Activated naive CD8-positive, alpha-beta T cell (primary cell): Measurements from ENCODE around the gene ANKRD22.

Experiments
- H3K27ac Mint-ChIP-seq: one replicate; pipeline ENCODE4 v1.8.0; 2021; ENCODE audit warnings: mixed read lengths
- H3K27me3 Mint-ChIP-seq: one replicate; pipeline ENCODE4 v1.8.0; 2021; ENCODE audit warnings: mixed read lengths
- H3K36me3 Mint-ChIP-seq: one replicate; pipeline ENCODE4 v1.8.0; 2021; ENCODE audit warnings: mixed read lengths
- H3K4me1 Mint-ChIP-seq: one replicate; pipeline ENCODE4 v1.8.0; 2021; ENCODE audit warnings: low read depth, mixed read lengths
- H3K4me3 Mint-ChIP-seq: one replicate; pipeline ENCODE4 v1.8.0; 2021; ENCODE audit warnings: mild to moderate bottlenecking, mixed read lengths
- H3K9me3 Mint-ChIP-seq: one replicate; pipeline ENCODE4 v1.8.0; 2021; ENCODE audit warnings: low read depth, mixed read lengths

ANKRD22 gene

DNA sequence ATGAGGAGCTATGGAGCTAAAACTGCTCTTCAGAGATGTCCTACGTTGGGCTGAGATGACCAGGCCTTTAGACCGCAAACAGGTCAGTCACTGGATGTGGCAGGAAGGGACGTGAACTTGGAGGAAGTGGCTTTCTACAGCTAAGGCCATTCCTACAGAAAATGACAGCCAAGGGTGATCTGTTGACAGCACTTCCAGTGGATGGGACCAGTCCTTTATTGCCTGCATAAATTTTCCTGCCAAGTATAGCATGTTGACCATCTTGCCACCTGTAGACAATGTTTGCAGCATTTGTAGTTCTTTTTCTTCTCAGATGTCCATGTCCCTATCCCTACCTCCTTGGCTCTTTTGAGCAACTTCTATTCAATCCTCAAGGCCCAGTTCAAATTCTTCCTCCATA, 45.7 kb downstream of the ANKRD22 start:
- H3K4me3 Mint-ChIP-seq, result no peak overlapping the region
- H3K4me1 Mint-ChIP-seq, result peaks cover 6% of the 10 kb centered on the region
- no peaks in the 10 kb centered on the region for H3K9me3 Mint-ChIP-seq
- no peaks in the 10 kb centered on the region for H3K36me3 Mint-ChIP-seq
- H3K27ac Mint-ChIP-seq, result no peak overlapping the region
- H3K27me3 Mint-ChIP-seq, result no peaks in the 10 kb centered on the region

DNA sequence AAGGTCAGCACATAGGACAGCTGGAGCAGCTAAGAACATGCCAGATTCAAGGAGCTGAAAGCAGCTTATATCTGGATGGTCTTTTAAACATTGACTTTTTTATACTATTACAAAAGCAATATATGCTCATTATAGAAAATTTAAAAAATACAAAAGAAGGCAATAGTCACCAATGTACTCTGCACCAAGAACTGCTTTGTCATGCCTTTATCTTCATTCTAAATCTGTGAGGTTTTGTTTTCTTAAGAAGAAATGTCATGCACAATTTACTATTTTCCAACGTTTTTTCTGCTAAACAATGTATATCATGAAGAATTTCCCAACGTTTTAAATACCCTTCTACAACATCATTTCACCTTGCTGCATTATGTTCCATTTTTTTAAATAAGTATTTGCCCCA, 46.3 kb downstream of the ANKRD22 start:
- no peaks in the 10 kb centered on the region for H3K36me3 Mint-ChIP-seq
- H3K27ac Mint-ChIP-seq, result no peak overlapping the region
- H3K4me1 Mint-ChIP-seq, result peaks cover 9% of the 10 kb centered on the region
- H3K4me3 Mint-ChIP-seq, result no peak overlapping the region
- H3K9me3 Mint-ChIP-seq, result no peaks in the 10 kb centered on the region
- H3K27me3 Mint-ChIP-seq, result no peaks in the 10 kb centered on the region

DNA sequence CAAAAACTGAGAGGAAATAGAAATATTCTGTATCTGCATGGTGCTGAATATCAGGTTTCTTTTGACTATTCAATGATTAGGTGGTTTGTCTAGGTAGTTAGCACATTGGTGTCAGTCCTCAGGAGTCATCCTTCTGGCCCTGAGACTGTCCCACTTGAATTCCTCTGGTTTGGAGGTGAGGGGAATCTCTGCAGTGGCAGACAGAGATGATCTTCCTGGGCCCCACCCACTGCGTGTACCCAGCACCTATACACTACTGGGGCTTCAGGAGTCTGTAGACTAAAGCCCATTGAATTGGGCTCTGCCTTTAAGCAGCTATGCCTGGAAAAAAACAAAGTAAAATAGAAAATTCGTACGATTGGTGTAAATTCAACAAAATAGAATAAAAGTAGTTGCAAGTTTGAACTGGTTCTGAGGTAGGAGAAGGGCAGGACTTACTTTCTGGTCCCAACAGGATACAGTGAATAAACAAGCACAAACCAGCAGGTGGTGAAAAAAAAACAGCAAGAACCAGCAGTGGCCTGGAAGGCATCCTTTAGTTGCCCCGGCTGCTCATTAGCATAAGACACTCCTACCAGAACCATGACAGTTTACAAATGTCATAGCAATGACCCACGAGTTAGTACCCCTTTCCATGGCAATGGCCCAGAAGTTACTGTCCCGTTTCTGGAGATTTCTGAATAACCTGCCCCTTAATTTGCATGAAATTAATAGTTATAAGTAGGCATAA, 47.4 kb downstream of the ANKRD22 start:
- H3K27ac Mint-ChIP-seq, result no peak overlapping the region
- H3K9me3 Mint-ChIP-seq, result no peaks in the 10 kb centered on the region
- peaks cover 7% of the 10 kb centered on the region for H3K4me1 Mint-ChIP-seq
- no peak overlapping the region for H3K4me3 Mint-ChIP-seq
- H3K27me3 Mint-ChIP-seq, result no peaks in the 10 kb centered on the region
- H3K36me3 Mint-ChIP-seq, result no peaks in the 10 kb centered on the region

DNA sequence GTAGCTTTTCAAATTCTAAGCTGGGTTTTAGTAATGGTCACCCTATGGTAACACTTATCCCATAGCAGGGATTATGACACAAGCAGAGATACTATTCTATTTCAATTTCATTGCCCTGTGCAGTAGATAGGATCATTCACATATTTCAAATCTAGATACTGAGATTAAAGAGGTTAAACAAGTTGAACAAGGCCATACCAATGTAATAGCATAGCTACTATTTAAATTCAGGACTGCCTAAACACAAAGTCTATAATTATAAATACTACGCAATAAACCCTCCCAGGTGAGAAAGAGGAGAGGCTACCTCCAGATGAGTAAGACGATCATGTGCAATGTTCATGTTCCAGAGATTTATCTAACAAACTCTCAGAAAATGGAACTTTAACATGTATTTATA, 48.0 kb downstream of the ANKRD22 start:
- H3K27me3 Mint-ChIP-seq, result no peaks in the 10 kb centered on the region
- no peaks in the 10 kb centered on the region for H3K36me3 Mint-ChIP-seq

DNA sequence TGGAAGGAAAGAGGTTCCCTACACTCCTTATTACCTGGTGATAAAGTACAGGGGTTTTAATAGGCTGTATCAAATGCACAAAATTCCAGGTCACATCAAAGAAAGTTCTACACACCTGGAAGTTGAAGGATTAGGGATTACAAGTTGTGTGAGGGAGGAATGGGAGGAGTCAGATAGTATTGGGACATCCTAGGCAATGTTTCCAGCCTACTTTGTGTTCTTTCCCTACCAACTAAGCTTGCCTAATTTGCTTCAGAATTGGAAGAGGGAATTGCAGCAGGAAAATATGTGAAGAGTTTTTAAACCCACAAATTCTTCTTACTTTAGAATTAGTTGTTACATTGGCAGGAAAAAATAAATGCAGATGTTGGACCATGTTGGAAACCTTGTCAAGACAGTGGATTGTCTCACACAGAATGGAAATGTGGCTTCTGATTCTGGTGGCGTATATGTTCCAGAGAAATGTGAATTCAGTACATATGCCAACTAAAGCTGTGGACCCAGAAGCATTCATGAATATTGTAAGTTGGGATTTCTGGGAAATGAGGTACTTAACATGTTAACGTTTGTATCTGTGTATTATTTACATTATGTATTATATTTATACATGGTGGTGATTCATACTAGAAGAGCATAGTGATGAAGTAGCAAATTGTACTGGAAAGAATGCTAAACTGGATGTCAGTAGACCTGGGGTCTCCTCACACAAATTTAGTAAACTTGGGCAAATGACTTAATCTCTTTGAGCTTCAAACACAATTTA, 48.9 kb downstream of the ANKRD22 start, which contains the start of gene LIPM:
Gene LIPM, plus strand, starts transcription at position 208 of the 763 bp plus-strand sequence. Its CDS starts 167 bp downstream, at position 375.
- peaks cover 7% of the 10 kb centered on the region for H3K4me1 Mint-ChIP-seq
- H3K4me3 Mint-ChIP-seq, result no peak within 1 kb of the TSS
- H3K9me3 Mint-ChIP-seq, result no peaks in the 10 kb centered on the region
- no peak within 1 kb of the TSS for H3K27ac Mint-ChIP-seq
- no peaks in the 10 kb centered on the region for H3K27me3 Mint-ChIP-seq
- no peaks in the 10 kb centered on the region for H3K36me3 Mint-ChIP-seq

More for the DNA sequence above, 48.0 kb downstream of the ANKRD22 start:
- Mint-ChIP-seq H3K27ac (no peak overlapping the region), H3K4me1 (peaks cover 7% of the 10 kb centered on the region), H3K9me3 (no peaks in the 10 kb centered on the region), H3K4me3 (no peak overlapping the region)

DNA sequence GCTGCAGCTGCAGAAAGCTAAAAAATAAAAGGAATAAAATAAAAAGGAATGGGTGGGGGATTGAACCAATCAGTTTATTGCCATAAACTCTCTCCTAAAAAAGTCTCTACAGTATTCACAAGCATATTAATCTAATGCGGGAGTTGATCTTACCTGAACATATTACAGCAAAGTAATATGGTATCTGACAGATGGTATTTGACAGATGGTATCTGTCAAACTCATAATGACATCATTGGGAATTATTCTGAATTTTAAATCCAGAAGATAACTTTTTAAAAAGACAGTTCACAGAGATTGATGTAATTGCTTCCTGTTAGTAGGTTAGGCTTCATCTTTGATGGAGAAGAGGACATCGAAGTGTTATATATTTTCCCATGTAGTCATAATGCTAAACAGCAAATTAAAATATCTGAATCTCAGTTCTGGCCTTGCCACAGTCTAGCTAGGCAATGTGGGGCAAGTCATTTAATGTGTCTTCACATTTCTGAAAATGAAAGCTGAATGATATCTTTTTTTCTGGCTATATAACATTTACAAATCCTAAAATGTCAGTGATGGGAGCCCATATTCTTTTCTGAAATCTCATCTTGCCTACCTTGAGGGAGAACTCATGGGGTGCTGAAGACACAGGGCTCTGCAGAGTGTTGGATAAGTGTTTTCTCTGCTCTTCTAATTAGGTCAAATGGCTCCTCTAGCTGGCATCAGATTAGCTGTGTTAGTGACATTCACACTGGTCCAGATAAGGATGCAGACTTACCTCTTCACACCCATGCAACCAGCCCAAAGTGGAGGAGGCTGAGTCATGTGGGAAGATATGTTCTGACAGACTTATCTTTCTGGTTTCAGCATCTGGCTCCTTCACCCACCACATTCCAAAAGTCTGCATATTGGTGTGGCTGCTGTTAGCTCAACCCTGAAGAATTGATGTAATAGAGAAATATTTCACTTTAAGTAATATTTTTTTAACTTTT, 51.2 kb downstream of the ANKRD22 start:
- no peaks in the 10 kb centered on the region for H3K36me3 Mint-ChIP-seq
- H3K4me1 Mint-ChIP-seq, result peaks cover 7% of the 10 kb centered on the region
- H3K27me3 Mint-ChIP-seq, result no peaks in the 10 kb centered on the region
- H3K4me3 Mint-ChIP-seq, result no peak overlapping the region
- no peak overlapping the region for H3K27ac Mint-ChIP-seq
- H3K9me3 Mint-ChIP-seq, result no peaks in the 10 kb centered on the region

DNA sequence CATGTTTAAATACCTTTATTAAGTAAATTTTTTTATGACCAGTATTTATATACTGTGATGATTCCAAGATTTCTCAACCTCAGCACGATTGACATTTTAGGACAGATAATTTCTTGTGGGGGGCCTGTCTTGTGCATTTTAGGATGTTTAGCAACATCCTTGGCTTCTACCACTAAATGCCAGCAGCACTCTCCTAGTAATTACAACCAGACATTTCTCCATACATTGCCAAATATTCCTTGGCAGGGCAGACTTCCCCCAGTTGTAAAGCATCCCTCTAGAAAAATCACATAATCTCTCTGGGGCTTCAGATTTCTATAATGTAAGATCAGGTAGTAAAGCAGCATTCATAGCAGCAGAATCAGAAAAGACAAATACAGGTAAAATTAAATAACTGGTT, 56.9 kb downstream of the ANKRD22 start:
- Mint-ChIP-seq H3K9me3 (no peaks in the 10 kb centered on the region), H3K27me3 (no peaks in the 10 kb centered on the region), H3K36me3 (no peaks in the 10 kb centered on the region), H3K27ac (no peak overlapping the region), H3K4me3 (no peak overlapping the region), H3K4me1 (peaks cover 21% of the 10 kb centered on the region)

DNA sequence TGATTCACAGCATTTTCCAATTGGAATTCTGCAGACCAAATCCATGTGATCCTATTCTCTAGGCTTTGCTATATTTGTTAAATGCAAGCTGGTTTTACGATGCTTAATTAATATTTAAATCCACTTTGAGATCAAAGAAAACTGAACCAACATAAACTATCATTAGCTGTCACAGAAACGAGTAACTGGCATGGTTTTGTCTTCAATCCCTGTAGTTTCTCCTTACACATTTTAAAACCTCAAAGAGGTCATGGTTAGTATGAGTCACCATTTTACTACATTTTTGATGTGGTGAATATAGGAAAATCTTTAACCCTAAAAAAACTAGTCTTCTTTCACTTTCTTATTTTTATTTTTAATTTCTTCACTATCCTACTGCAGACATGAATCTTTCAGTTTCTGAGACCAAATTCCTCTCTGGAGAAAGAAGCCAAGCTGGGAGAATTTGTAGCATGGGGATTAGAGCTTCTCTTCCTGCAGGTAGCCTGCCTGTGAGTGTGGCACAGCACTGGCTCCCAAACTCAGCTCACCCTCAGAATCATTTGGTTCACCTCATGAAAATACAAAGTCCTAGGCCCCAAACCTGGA, 57.8 kb downstream of the ANKRD22 start:
- no peak overlapping the region for H3K4me3 Mint-ChIP-seq
- no peaks in the 10 kb centered on the region for H3K9me3 Mint-ChIP-seq
- peak overlapping the region; percentile 78 for H3K27ac Mint-ChIP-seq
- H3K4me1 Mint-ChIP-seq, result peaks cover 21% of the 10 kb centered on the region
- H3K36me3 Mint-ChIP-seq, result no peaks in the 10 kb centered on the region
- no peaks in the 10 kb centered on the region for H3K27me3 Mint-ChIP-seq

DNA sequence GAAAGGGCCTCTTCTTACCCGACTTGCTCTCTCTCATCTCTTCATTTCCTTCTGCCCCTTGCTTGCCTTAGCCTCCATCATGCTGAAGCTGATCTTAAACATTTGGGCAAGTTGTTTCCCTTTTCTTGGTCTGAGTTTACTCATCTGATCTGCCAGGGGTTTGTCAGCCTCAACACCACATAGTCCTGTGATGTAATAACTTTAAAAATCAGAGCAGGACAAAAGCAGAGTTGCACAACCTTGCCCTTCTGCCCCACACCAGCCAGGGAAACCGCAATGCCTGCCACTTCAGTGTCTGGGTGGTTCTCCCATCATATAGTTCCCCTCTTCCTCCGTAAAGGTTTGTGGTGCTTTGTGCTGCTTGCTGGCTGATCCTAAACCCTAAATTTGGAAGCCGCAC, 59.0 kb downstream of the ANKRD22 start:
- H3K36me3 Mint-ChIP-seq, result no peaks in the 10 kb centered on the region
- peaks cover 21% of the 10 kb centered on the region for H3K4me1 Mint-ChIP-seq
- no peaks in the 10 kb centered on the region for H3K27me3 Mint-ChIP-seq
- no peak overlapping the region for H3K4me3 Mint-ChIP-seq
- no peak overlapping the region for H3K27ac Mint-ChIP-seq
- H3K9me3 Mint-ChIP-seq, result no peaks in the 10 kb centered on the region

DNA sequence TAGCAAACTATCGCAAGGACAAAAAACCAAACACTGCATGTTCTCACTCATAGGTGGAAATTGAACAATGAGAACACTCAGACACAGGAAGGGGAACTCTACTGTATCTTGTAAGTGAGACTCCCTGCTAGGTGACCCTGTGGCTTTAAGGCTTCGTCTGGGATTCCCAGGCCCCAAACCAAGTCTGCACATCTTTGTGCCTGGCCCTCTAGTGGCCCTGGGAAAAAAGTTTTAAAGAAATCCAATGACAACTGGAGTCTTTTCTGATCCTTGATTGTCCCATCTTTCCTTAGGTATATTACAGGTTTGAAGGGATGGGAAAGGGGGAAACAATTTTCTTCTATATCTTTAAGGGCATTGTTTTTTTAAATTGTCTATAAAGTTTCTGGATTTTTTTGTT, 59.7 kb downstream of the ANKRD22 start:
- no peaks in the 10 kb centered on the region for H3K36me3 Mint-ChIP-seq
- H3K27ac Mint-ChIP-seq, result no peak overlapping the region
- H3K4me3 Mint-ChIP-seq, result no peak overlapping the region
- peaks cover 21% of the 10 kb centered on the region for H3K4me1 Mint-ChIP-seq
- no peaks in the 10 kb centered on the region for H3K9me3 Mint-ChIP-seq
- H3K27me3 Mint-ChIP-seq, result no peaks in the 10 kb centered on the region

DNA sequence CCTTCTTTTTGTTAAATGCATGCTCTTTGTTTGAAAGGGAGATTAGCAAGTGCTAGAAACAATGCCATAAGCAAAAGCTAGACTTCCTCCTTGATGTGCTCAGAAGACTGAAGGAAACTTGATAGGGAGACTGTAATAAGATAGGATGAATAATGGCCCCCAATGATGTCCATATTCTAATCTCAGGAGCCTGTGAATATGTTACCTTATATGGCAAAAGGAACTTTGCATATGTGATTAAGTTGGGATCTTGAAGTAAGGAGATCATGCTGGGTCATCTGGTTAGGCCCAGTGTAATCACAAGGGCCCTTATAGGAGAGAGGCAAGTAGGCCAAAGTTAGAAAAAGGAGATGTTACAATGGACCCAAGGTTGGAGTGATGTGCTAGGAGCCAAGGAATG, 62.7 kb downstream of the ANKRD22 start:
- H3K27ac Mint-ChIP-seq, result no peak overlapping the region
- H3K4me3 Mint-ChIP-seq, result no peak overlapping the region
- no peaks in the 10 kb centered on the region for H3K9me3 Mint-ChIP-seq
- H3K36me3 Mint-ChIP-seq, result no peaks in the 10 kb centered on the region
- H3K27me3 Mint-ChIP-seq, result peaks cover 3% of the 10 kb centered on the region
- H3K4me1 Mint-ChIP-seq, result peaks cover 14% of the 10 kb centered on the region

DNA sequence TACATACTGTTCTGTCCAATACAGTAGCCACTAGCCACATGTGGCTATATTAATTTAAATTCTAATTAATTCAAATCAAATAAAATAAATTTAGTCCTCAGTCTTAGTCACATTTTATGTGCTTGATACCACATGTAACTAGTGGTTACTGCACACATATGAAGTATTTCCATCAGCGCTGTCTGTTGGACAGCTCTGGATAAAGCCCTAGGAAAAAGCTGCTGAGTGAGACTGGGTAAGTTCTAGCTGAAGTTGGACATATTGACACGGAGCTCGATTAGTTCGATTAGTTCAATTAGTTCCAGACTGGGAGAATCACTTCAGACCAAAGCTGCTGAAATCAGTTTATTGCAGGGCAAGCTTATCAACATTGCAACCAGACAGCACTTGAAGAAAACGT, 64.2 kb downstream of the ANKRD22 start:
- no peak overlapping the region for H3K27ac Mint-ChIP-seq
- H3K27me3 Mint-ChIP-seq, result peaks cover 3% of the 10 kb centered on the region
- H3K36me3 Mint-ChIP-seq, result no peaks in the 10 kb centered on the region
- H3K4me3 Mint-ChIP-seq, result no peak overlapping the region
- H3K4me1 Mint-ChIP-seq, result peaks cover 3% of the 10 kb centered on the region
- H3K9me3 Mint-ChIP-seq, result no peaks in the 10 kb centered on the region

DNA sequence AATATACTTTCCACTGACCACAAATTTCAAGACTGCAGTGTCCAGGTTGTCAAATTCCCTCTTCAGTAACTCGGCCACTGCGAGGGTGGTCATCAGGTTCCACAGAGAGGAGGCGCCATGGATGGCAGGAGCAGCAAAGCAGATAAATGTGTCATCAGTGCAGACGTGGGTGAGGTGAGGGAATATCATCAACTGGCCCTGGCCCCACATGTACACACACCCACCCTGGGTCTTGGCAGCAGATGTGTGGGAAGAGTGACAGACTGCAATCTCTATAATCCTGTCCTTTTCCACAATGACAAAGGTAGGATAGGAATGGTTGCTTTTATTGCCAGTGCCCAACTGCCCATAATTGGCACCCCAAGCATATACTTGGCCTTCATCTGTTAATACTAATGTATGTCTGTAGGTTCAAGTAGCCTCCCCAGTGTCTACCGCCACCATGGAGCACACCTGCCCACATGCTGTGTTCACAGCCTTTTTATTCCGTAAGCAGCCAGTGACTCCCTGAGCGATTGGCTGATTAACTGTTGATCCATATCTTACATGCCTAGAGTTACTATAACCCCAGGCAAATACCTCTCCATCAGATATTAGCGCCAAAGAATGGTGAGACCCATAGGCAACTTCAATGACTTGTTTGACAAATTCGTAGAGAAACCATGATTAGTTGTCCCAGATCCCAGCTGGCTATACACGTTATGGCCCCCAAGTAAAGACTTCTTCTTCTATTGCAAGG, 65.4 kb downstream of the ANKRD22 start:
- no peaks in the 10 kb centered on the region for H3K9me3 Mint-ChIP-seq
- peaks cover 3% of the 10 kb centered on the region for H3K27me3 Mint-ChIP-seq
- no peaks in the 10 kb centered on the region for H3K36me3 Mint-ChIP-seq
- H3K4me3 Mint-ChIP-seq, result no peak overlapping the region
- no peaks in the 10 kb centered on the region for H3K4me1 Mint-ChIP-seq
- no peak overlapping the region for H3K27ac Mint-ChIP-seq

DNA sequence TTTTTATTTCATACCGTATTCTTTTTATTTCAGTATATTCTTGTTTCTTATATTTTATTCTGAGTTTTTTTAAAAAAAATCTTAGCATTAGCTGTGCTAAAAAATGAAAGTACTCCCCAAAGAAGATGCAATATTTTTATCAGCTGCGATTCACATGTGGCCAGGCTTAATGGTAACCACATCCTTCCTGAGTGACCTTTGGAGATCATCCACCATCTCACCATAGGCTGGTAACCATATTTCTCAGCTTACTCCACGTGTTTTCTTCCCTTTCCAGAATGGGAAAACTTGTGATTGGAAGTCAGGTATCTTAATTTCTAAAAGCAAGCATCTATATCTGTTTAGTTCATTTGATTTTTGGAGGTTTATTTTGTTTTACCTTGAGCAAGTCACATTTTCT, 67.9 kb downstream of the ANKRD22 start:
- no peaks in the 10 kb centered on the region for H3K4me1 Mint-ChIP-seq
- no peak overlapping the region for H3K27ac Mint-ChIP-seq
- peaks cover 3% of the 10 kb centered on the region for H3K27me3 Mint-ChIP-seq
- H3K9me3 Mint-ChIP-seq, result no peaks in the 10 kb centered on the region
- no peak overlapping the region for H3K4me3 Mint-ChIP-seq
- no peaks in the 10 kb centered on the region for H3K36me3 Mint-ChIP-seq
